Activated naive CD8-positive, alpha-beta T cell (primary cell): ENCODE results near the gene POLN.
"Not testable (repeated sequence)": the region's sequence is repeated elsewhere in the genome, so short reads cannot be mapped to it uniquely, and the experiment has no call there.

Experiments
- H3K27ac Mint-ChIP-seq: one replicate; pipeline ENCODE4 v1.8.0; 2021; ENCODE audit warnings: mixed read lengths
- H3K27me3 Mint-ChIP-seq: one replicate; pipeline ENCODE4 v1.8.0; 2021; ENCODE audit warnings: mixed read lengths
- H3K36me3 Mint-ChIP-seq: one replicate; pipeline ENCODE4 v1.8.0; 2021; ENCODE audit warnings: mixed read lengths
- H3K4me1 Mint-ChIP-seq: one replicate; pipeline ENCODE4 v1.8.0; 2021; ENCODE audit warnings: low read depth, mixed read lengths
- H3K4me3 Mint-ChIP-seq: one replicate; pipeline ENCODE4 v1.8.0; 2021; ENCODE audit warnings: mild to moderate bottlenecking, mixed read lengths
- H3K9me3 Mint-ChIP-seq: one replicate; pipeline ENCODE4 v1.8.0; 2021; ENCODE audit warnings: low read depth, mixed read lengths

Gene POLN

DNA sequence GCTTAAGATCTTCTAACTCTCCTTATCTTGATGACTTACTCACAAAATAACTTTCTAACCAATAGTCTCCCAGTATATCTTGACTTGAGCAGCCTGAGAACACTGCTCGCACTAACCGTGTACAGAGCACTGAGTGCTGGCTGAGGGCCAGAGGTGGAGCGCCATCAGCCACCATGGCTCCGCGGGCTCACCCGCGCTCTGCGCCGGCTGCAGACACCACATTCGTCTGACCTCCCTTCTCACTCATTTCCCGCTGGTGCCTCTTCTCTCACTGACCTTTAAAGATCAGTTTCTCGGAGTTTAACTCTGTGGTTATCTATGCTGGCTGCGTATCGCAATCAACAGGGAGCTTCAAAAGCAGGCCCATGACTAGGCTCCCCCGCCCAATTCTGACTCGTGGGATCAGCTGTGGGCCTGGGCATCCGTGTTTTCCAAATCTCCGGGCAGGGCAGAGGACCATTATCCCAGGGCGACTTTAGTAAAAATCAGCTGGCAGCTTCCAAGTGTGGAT is 78.6 kb downstream of the POLN start:
- no peaks in the 10 kb centered on the region for H3K27me3 Mint-ChIP-seq
- no peak overlapping the region for H3K27ac Mint-ChIP-seq
- H3K4me3 Mint-ChIP-seq: no peak overlapping the region
- no peaks in the 10 kb centered on the region for H3K9me3 Mint-ChIP-seq
- no peaks in the 10 kb centered on the region for H3K4me1 Mint-ChIP-seq
- H3K36me3 Mint-ChIP-seq: peaks cover 2% of the 10 kb centered on the region

DNA sequence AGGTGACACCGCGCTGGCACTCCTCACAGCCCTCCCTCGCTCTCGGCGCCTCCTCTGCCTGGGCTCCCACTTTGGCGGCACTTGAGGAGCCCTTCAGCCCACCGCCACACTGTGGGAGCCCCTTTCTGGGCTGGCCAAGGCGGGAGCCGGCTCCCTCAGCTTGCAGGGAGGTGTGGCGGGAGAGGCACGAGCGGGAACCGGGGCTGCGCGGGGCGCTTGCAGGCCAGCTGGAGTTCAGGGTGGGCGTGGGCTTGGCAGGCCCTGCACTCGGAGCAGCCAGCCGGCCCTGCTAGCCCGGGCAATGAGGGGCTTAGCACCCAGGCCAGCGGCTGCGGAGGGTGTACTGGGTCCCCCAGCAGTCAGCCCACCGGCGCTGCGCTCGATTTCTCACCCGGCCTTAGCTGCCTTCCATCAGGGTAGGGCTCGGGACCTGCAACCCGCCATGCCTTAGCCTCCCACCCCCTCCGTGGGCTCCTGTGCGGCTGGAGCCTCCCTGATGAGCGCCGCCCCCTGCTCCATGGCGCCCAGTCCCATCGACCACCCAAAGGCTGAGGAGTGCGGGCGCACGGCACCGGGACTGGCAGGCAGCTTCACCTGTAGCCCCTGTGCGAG is 80.7 kb downstream of the POLN start:
- not testable (repeated sequence) for H3K27ac Mint-ChIP-seq, H3K4me1 Mint-ChIP-seq, H3K4me3 Mint-ChIP-seq, H3K36me3 Mint-ChIP-seq, H3K27me3 Mint-ChIP-seq, H3K9me3 Mint-ChIP-seq

DNA sequence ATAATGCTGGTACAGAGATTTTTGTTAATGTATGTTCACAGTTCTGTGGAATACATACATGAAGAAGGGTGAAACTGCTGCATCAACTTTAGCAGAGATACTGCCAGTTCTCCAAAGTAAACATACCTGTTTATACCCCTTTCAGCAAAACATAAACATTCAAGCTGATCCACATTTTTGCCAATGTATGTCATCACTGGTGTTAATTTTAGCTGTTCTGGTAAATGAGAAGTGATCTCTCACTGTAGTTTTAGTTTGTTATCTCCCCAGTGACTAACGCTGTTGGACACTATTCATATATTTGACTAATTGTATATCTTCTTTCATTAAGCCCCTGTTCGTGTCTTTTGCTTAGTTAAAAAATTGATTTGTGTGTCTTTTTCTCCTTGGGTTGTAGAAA is 82.0 kb downstream of the POLN start:
- Mint-ChIP-seq H3K27me3 (no peaks in the 10 kb centered on the region), H3K36me3 (no peaks in the 10 kb centered on the region), H3K27ac (no peak overlapping the region), H3K9me3 (no peaks in the 10 kb centered on the region), H3K4me3 (no peak overlapping the region), H3K4me1 (no peaks in the 10 kb centered on the region)

DNA sequence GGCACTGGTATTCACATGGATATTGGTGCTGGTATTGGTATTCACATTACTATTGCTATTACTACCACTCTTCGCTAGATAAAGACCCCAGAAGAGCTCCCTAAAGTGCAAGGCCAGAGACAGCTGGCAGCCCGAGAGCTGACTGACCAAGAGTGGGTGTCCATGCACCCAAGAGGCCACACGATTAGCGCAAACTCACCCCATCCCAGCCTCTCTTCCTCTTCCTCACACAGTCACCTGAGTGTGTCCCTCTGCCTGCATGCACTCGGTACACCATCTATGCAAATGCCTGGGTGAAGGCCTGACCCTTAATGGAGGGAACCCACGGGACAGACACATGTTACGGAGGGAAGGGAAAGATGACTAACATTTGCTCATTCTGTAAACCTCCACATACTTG is 86.7 kb downstream of the POLN start:
- no peak overlapping the region for H3K4me3 Mint-ChIP-seq
- peaks cover 3% of the 10 kb centered on the region for H3K9me3 Mint-ChIP-seq
- H3K36me3 Mint-ChIP-seq: peaks cover 2% of the 10 kb centered on the region
- H3K27me3 Mint-ChIP-seq: no peaks in the 10 kb centered on the region
- H3K4me1 Mint-ChIP-seq: no peaks in the 10 kb centered on the region
- H3K27ac Mint-ChIP-seq: no peak overlapping the region

DNA sequence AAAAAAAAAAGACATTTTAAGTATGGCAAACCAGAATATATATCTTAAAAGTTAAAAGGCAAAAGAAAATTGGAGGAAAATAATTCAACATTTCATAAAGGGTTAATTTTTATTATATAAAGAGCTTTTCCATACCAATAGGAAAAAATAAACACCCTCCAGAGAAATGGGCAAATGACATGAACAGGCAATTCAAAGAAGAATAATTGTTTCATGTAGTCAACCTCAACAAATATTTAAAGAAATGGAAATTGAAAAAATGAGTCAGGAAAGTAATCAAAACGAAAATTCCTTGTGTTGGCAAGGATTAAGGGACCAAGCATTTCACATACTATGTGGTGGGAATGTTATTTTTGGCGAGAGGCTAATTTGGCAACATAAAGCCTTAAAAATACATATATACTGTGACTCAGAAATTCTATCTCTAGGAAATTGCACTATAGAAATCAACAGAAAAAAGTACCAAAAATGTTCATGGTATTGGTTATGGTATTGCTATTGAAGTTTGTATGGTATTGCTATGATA is 87.6 kb downstream of the POLN start:
- Mint-ChIP-seq H3K27ac (no peak overlapping the region), H3K9me3 (peaks cover 3% of the 10 kb centered on the region), H3K4me1 (no peaks in the 10 kb centered on the region)

DNA sequence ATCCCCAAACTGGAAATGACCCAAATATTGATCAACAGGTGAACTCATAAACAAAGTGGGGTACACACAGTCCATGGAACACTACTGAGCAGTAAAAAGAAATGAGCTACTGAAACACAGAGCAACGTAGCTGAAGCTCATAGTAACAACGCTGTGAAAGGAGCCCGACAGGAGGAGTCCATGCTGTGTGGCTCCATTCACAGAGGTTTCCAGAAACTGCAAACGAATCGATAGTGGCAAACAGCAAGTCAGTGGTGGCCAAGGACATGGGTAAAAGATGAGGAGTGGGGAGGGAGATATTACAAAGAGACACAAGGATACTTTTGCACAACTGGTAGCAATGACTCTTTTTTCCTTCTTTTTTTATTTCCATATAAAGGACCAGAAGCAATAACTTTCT is 90.4 kb downstream of the POLN start:
- Mint-ChIP-seq H3K27me3 (no peaks in the 10 kb centered on the region), H3K9me3 (peaks cover 3% of the 10 kb centered on the region), H3K27ac (no peak overlapping the region), H3K36me3 (peaks cover 2% of the 10 kb centered on the region), H3K4me1 (no peaks in the 10 kb centered on the region), H3K4me3 (no peak overlapping the region)

More for the DNA sequence above, 87.6 kb downstream of the POLN start:
- Mint-ChIP-seq H3K27me3 (no peaks in the 10 kb centered on the region), H3K4me3 (no peak overlapping the region), H3K36me3 (peaks cover 2% of the 10 kb centered on the region)

DNA sequence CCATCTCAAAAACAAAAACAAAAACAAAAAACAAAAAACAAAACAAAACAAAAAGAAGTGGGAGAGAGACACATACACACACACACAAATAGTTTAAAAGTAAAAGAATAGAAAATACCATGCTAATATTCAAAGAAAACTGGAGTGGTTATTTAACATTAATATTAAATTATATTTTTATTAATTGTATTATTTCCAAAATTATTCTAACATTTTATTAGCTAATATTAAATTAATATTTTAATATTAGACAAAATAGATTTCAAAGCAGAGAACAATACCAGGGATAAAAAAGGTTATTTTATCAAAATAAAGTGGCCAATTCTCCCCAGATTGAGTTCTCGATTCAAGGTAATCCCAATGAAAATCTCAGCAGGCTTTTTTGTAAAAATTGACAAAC is 91.8 kb downstream of the POLN start:
- Mint-ChIP-seq H3K27ac (no peak overlapping the region), H3K36me3 (peaks cover 2% of the 10 kb centered on the region), H3K4me1 (no peaks in the 10 kb centered on the region), H3K27me3 (no peaks in the 10 kb centered on the region), H3K4me3 (no peak overlapping the region), H3K9me3 (peaks cover 3% of the 10 kb centered on the region)

DNA sequence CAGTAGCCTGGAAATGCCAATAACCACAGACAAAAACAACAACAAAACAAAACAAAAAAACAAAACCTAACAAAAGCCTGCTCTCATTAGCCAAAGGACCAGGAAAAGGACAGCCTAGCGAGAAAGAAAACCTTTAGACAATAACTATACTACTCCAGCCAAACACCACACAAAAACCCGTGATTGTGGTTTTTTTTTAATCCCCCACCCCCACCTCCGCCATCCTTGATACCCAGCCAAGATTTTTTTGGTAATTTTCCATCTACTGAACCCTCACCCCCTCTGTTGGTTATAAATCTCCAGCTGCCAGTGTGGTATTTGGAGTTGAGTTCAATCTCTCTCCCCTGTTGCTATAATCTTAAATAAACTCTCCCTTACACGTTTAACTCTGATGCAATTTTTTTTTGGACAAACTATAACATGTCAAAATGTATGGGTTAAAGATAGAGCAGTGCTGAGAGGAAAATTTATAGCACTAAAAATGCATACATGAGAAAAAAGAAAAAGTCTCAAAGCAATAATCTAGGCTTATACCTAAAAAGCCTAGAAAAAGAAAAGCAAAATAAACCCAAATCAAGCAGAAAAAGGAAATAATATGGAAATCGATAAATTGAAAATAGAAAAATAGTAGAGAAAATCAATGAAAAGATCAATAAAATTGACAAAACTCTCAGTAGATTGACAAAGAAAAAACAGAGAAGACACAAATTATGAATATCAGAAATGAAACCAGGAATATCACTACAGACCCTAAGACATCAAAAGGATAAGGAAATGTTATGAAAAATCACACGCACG is 99.1 kb downstream of the POLN start:
- Mint-ChIP-seq H3K9me3 (no peaks in the 10 kb centered on the region), H3K4me3 (peak overlapping the region; percentile 52), H3K27ac (no peak overlapping the region)

DNA sequence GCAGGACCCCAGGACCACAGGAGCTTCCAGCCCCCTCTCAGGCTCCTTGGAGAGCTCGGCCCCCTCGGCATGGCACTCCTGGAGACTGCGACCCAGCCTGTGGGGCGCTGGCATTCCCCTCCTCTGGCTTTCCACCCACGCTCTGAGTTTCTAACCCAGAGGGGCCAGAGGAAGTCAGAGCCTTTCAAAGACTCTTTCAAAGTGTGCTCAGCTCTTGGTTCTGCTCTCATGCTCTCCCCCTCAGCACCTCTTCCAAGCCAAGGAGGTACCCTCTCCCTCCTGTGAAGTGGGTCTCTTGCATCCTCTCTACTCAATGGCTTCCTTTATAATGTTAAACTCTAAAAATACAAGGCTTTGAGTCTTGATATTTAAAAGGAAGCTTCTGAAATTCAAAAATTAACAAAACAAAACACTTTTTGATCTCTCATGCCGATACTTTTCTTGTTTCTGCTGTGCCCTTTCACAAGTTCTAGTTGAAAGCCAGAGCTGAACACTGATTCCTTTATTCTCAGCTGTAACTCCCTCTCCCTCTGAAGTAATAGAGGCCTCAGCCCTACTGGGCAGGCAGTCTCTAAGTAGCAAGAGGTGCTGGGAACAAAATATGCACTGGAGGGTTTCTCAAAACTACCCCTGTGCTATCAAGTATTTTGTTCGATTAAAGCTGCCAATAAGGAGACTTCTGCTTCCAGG is 100.0 kb downstream of the POLN start:
- Mint-ChIP-seq H3K4me1 (peaks cover 24% of the 10 kb centered on the region), H3K9me3 (no peaks in the 10 kb centered on the region), H3K27ac (peak overlapping the region; percentile 68), H3K4me3 (peak overlapping the region; percentile 62), H3K27me3 (no peaks in the 10 kb centered on the region), H3K36me3 (no peaks in the 10 kb centered on the region)

More for the DNA sequence above, 99.1 kb downstream of the POLN start:
- H3K4me1 Mint-ChIP-seq: peaks cover 24% of the 10 kb centered on the region
- H3K36me3 Mint-ChIP-seq: no peaks in the 10 kb centered on the region
- H3K27me3 Mint-ChIP-seq: no peaks in the 10 kb centered on the region

DNA sequence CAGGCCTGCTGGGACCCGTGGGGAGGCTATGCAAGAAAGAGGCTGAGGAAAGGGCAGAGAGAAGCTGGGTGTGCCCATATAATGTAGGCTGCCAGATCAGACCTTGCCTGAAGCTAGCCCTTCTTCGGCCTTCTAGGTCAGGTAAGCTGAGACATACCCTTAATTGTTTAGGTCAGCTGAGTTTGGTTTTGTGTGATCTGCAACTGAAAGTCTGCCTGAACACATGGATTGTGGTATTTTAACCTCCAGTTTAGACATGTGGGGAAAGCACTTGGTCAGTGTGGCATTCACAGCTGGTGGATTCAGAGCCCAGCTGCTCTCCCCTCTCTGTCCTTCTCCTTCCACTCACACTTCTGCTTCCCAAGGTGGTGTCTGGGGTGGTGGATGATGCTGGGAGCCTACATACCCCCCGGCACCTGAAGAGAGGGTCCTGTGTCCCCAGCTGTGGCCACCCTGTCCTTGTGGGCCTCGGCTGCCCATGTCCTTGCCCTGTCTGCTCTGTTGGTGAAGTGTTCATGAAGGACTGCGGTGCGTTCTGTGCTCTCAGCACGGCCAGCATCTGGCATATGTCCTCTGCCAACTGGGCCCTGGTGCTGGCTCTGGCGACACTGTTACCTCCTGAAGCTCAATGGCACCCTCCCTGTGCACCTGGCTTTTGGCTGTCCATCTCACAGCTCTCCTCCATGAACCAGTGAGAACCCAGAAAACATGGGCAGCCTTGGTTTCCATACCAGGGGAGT is 100.7 kb downstream of the POLN start:
- H3K27ac Mint-ChIP-seq: peak overlapping the region; percentile 46
- H3K4me1 Mint-ChIP-seq: peaks cover 24% of the 10 kb centered on the region
- H3K4me3 Mint-ChIP-seq: no peak overlapping the region
- no peaks in the 10 kb centered on the region for H3K27me3 Mint-ChIP-seq
- no peaks in the 10 kb centered on the region for H3K9me3 Mint-ChIP-seq
- no peaks in the 10 kb centered on the region for H3K36me3 Mint-ChIP-seq

DNA sequence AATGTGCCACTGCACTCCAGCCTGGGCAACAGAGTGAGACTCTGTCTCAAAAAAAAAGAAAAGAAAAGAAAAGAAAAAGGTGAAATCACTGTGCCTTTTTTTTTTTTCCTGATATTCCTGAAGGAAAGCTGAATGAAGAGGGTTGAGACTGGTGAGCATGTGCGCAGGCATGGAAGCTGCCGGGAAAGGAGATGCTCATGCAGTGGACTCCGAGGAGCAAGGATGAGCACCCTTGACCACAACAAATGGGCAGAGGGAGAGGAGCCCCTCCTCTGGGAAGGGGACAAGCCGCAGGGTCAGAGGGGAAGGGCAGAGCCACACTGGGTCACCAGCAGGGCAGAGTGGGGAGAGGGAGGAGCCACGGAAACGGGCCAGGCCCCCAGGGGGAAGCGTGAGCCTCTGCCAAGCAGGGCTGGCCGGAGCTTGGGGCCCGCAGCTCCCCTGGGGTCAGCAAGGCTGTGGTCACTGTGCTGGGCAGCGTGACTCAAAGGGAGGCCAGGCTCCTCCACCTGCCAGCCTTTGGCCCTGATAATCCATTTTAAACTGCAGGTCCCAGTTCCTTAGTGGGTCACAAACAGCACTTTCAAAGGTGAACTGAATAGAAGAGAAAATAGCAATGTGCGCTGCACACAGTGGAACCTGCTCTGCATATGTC is 102.9 kb downstream of the POLN start:
- no peak overlapping the region for H3K4me3 Mint-ChIP-seq
- H3K27ac Mint-ChIP-seq: no peak overlapping the region

DNA sequence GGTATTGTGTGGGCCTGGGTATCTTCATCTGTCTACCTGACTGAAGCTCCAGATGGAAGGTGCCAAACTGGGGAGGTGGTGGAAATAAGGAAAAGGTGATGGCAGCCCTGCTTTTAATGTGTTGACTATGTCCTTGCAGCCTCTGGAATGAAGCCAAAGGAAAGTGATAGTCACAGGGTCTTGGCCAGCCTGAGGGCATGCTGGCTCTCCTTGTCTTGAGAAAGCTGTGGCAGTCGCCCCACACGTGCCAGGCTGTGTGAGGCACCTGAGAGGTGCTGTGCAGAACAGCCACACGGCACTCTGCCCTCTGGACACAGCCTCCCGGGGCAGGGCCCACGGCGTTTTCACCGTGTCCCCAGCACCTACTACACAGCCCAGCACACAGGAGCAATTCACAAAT is 105.2 kb downstream of the POLN start:
- Mint-ChIP-seq H3K27me3 (no peaks in the 10 kb centered on the region), H3K4me1 (peaks cover 23% of the 10 kb centered on the region), H3K9me3 (peaks cover 11% of the 10 kb centered on the region), H3K36me3 (peaks cover 7% of the 10 kb centered on the region), H3K27ac (no peak overlapping the region), H3K4me3 (no peak overlapping the region)

More for the DNA sequence above, 102.9 kb downstream of the POLN start:
- no peaks in the 10 kb centered on the region for H3K27me3 Mint-ChIP-seq
- no peaks in the 10 kb centered on the region for H3K36me3 Mint-ChIP-seq
- H3K9me3 Mint-ChIP-seq: no peaks in the 10 kb centered on the region
- H3K4me1 Mint-ChIP-seq: peaks cover 41% of the 10 kb centered on the region

DNA sequence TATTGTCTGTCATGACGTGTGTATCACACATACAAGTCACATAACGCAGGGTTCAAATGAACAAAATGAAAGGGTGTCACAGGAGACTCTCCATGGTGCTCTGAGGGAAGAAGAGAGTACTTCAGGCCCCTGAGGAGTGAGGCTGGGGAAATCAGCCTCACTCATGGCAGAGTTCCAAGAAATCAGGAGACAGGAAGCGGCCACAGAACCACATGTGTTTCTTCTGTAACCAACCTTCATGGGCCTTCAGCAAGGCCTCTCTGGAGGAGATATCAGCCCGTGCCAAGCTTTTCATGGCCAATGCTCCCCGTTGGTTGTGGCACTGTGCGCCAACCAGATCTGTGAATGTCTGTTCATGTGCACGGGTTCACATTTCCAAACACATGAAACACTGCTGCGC is 106.8 kb downstream of the POLN start:
- Mint-ChIP-seq H3K27me3 (no peaks in the 10 kb centered on the region), H3K4me3 (no peak overlapping the region), H3K4me1 (peaks cover 17% of the 10 kb centered on the region), H3K9me3 (peaks cover 15% of the 10 kb centered on the region), H3K27ac (no peak overlapping the region), H3K36me3 (peaks cover 9% of the 10 kb centered on the region)

DNA sequence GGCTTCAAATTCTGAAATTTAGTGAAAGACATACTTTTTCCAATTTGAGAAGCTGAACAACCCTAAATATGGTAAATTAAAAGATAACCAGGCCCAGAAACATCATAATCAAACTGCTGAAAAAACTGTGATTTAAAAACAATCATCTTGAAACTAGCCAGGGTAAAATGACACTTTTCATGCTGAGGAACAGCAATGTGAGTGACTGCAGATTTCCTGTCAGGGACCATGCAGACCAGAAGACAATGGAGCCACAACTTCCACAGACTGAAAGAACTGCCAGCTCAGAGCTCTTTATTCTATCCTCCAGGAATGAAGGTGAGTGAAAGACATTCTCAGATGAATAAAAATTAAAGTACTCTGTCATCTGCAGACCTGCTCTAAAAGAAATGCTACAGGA is 109.5 kb downstream of the POLN start:
- peaks cover 15% of the 10 kb centered on the region for H3K9me3 Mint-ChIP-seq
- peaks cover 17% of the 10 kb centered on the region for H3K4me1 Mint-ChIP-seq
- H3K36me3 Mint-ChIP-seq: peaks cover 9% of the 10 kb centered on the region
- no peak overlapping the region for H3K27ac Mint-ChIP-seq
- no peaks in the 10 kb centered on the region for H3K27me3 Mint-ChIP-seq
- no peak overlapping the region for H3K4me3 Mint-ChIP-seq
